SK-N-MC (cell line): ENCODE data around the gene GNPTAB.

ENCODE experiments used
- DNase-seq: peaks from one replicate; pipeline ENCODE4 v3.0.0-alpha.2; 2011; ENCODE audit warnings: low read depth, low spot score
- H3K27ac ChIP-seq: fragments of 200-600 bp; sonication (generic); 2 replicates; pipeline ENCODE4 v1.5.1; 2016; ENCODE audit warnings: mixed run types
- H3K36me3 ChIP-seq: fragments of 200-600 bp; sonication (generic); 2 replicates; pipeline ENCODE4 v1.6.1; 2017; ENCODE audit warnings: antibody characterized with exemption, low read length, mixed read lengths; ENCODE audit not compliant: insufficient read depth
- H3K4me3 ChIP-seq: fragments of 200-600 bp; sonication (generic); 2 replicates; pipeline ENCODE4 v1.5.1; 2016
- H3K9ac ChIP-seq: fragments of 200-600 bp; sonication (generic); 2 replicates; pipeline ENCODE4 v1.8.0; 2017; ENCODE audit warnings: mixed run types, mixed read lengths; ENCODE audit not compliant: insufficient read length
- H3K9me3 ChIP-seq: fragments of 200-600 bp; sonication (generic); 2 replicates; pipeline ENCODE4 v1.6.1; 2017; ENCODE audit warnings: low read depth, mild to moderate bottlenecking, antibody characterized with exemption, low read length, moderate library complexity, mixed read lengths
- EZH2 ChIP-seq: fragments of 200-600 bp; sonication (generic); IDR thresholded peaks from one replicate; pipeline ENCODE4 v1.6.1; 2017; ENCODE audit warnings: antibody characterized with exemption
- FOXP2 ChIP-seq: optimal IDR thresholded peaks from 2 replicates; pipeline ENCODE3; 2011; ENCODE audit warnings: mild to moderate bottlenecking, moderate library complexity; ENCODE audit not compliant: insufficient read depth; ENCODE audit errors: extremely low read length, control extremely low read depth
- POLR2AphosphoS5 ChIP-seq: IDR thresholded peaks from 2 replicates; pipeline ENCODE4 v1.6.1; 2012; ENCODE audit warnings: mild to moderate bottlenecking, low read depth, low read length, borderline replicate concordance

The GNPTAB gene

DNA sequence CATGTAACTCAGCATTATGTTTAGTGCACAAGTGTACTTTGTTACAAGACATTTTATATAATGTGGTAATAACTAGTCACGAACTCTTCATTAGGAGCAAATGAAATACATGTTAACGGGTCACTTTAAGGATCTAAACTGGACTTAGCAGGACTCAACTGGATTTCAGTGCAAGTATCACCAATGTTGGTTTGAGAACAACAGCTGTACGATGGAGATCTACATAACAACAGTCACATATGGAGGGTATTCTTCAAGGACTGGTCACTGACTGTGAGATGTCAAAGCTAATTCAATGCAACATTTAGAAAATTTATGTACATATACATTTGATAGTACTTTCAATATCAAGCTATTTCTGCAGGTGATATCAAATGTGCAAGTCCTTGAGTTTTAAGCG lies 69.0 kb downstream of the GNPTAB start:
- DNase-seq: no peak
- Histone ChIP-seq H3K27ac (no peak overlapping the region), H3K4me3 (no peak overlapping the region), H3K36me3 (peaks cover 8% of the 10 kb centered on the region), H3K9me3 (no peaks in the 10 kb centered on the region), H3K9ac (no peak overlapping the region)
- TF ChIP-seq POLR2AphosphoS5 (no peak), EZH2 (no peak), FOXP2 (no peak)

DNA sequence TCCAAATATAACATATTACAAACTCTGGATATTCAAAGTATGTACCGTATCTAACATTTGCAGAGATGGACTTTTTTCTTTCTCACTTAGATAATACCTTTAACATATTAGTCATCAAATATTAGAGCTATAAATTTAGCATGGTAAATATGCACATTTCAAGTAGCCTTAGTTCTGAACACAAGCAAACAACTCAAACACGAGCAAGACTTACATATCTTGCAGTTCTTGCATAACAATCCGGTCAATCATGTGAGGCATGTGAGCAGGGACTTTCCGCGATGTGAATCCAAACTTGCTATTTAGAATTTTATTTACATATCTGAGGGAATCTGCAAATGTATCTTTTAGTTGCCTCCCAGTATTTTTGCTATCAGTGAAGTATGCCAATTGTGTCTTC lies 69.4 kb downstream of the GNPTAB start:
- H3K4me3 ChIP-seq: no peak overlapping the region
- H3K9me3 ChIP-seq: no peaks in the 10 kb centered on the region
- H3K27ac ChIP-seq: no peak overlapping the region
- peaks cover 8% of the 10 kb centered on the region for H3K36me3 ChIP-seq
- H3K9ac ChIP-seq: no peak overlapping the region
- no peak for DNase-seq
- TF ChIP-seq EZH2 (no peak), FOXP2 (no peak), POLR2AphosphoS5 (no peak)

DNA sequence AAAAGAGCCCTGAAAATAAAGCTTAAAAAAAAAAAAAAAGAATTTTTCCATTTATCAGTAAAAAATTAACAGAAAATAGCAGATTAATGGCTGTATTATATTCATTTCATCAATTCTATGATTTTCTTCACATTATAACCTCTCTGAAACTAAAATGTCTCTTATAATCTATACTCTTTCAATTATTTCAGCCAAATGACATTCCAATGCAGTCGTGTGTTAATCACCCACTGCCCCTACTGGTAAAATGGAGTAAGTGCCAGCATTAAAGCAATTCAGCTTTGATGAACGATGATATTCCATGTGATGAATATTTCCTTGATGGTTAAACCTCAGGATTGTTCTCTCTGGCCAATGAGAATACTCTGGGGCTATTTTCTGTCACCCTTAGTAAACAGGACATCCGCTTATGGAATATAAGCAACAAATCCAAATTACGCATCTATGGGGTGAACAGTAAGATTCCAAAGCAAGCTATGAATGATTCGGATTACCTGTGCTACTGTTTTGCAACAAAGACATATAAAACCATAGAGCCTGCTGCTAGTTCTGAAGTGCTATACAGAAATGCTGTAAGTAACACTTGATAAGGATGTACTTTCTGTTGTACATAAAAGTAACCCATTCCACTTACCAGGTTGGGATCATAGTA lies 71.2 kb downstream of the GNPTAB start:
- peaks cover 8% of the 10 kb centered on the region for H3K36me3 ChIP-seq
- H3K4me3 ChIP-seq: no peak overlapping the region
- no peak overlapping the region for H3K27ac ChIP-seq
- no peaks in the 10 kb centered on the region for H3K9me3 ChIP-seq
- DNase-seq: no peak
- H3K9ac ChIP-seq: no peak overlapping the region
- no peak for TF ChIP-seq EZH2
- no peak for TF ChIP-seq POLR2AphosphoS5
- TF ChIP-seq FOXP2: no peak

DNA sequence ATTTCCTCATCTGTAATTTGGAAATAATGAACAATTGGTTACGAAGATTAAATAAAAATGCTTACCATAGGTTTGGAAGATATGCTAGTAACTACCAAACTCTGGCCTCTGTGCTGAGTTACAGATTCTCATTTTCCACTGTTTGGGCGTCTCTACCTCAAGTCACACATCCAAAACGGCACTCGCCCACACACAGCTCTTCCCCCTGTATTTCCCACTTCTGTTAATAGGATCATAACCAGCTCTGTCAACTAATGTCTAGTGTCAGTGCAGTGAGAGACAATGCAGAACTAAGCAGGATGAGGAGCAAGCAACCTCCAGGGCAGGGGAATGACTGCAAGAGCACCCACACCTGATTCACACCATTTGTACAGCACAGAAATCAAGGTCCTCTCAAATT lies 80.6 kb downstream of the GNPTAB start:
- Histone ChIP-seq H3K27ac (no peak overlapping the region), H3K9ac (no peak overlapping the region), H3K36me3 (peaks cover 24% of the 10 kb centered on the region; the same call in 1 of the 2 replicates), H3K9me3 (no peaks in the 10 kb centered on the region), H3K4me3 (no peak overlapping the region)
- no peak for DNase-seq
- TF ChIP-seq FOXP2 (no peak), EZH2 (no peak), POLR2AphosphoS5 (no peak)

DNA sequence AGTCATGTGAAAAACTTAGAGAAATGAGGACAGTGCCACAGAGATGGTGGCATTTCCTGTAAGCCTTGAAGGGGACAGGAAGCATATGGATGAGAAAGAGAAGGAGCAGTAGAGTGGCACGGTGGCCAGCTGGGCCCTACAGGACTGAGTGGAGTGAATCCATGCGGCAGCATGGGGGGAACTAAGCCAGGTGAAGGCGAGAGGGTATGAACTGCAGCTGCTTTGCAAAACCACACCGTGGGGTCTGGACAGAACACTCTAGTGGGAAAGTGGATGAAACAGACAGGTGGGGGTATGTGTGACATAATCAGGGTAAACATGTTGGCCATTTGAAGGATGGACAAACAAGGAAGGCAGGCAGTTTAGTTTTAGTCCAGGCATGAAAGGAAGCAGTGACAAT lies 81.1 kb downstream of the GNPTAB start:
- Histone ChIP-seq H3K4me3 (no peak overlapping the region), H3K36me3 (peaks cover 24% of the 10 kb centered on the region; the same call in 1 of the 2 replicates), H3K9ac (no peak overlapping the region), H3K27ac (no peak overlapping the region), H3K9me3 (no peaks in the 10 kb centered on the region)
- TF ChIP-seq FOXP2 (no peak), POLR2AphosphoS5 (no peak), EZH2 (no peak)
- no peak for DNase-seq

DNA sequence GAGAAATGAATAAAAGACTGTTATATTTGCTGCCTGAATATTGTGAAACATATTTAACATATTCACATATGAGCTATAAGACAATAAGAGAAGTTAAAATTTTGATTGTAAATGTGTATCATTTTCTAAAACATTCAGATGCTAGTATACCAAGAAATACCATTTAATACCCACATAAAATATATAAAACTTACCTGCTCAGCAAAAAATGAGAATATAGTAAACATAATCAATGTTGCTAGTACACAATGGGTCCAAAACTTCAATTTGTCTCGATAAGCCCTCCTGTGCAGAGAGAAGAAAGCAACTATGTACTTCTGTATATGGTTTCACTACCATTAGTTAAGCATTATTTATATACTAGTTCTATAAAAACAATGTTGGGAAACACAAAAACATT lies 81.9 kb downstream of the GNPTAB start:
- Histone ChIP-seq H3K4me3 (no peak overlapping the region), H3K27ac (no peak overlapping the region), H3K9ac (no peak overlapping the region), H3K36me3 (peaks cover 31% of the 10 kb centered on the region; the same call in 1 of the 2 replicates), H3K9me3 (no peaks in the 10 kb centered on the region)
- no peak for DNase-seq
- TF ChIP-seq EZH2: no peak

DNA sequence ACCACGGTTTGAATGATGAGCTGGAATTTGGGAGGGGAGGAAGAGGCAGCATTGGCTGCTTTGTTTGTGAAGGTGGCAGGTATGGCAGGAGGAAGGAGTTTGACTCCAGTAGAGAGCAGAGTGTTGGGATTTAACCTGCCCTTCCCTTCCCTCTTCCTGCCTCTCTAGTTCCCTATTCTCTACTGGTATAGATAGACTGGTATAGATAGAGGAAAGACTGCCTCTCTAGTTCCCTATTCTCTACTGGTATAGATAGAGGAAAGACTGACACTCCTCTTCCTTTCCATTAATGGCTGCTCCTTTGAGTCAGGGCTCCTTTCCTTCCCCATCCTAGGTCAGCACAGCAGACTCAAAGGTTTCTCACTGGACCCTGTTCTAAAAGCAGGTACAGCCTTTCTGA lies 83.1 kb downstream of the GNPTAB start:
- Histone ChIP-seq H3K27ac (no peak overlapping the region), H3K36me3 (peaks cover 36% of the 10 kb centered on the region; the same call in 1 of the 2 replicates), H3K9me3 (no peaks in the 10 kb centered on the region), H3K9ac (no peak overlapping the region), H3K4me3 (no peak overlapping the region)
- TF ChIP-seq EZH2 (no peak), FOXP2 (no peak), POLR2AphosphoS5 (no peak)
- no peak for DNase-seq

DNA sequence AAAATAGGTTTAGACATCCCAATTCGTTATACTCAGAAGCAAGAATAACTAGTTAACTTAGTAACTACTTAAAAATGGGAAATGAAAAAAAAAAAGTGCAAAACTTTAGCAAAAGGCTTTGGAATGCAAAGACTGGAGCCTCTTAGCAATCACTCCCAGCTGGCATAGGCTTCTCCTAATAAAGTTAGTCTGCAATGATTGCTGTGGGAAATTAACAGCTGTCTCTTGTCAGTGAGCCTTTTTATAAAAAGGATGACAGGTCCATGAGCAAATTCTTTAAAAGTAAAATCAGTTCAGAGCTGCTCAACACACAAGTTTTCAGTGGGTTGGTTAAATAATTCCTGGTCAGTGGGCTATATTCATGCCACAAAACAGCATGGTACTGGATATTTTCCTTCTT lies 84.1 kb downstream of the GNPTAB start:
- H3K36me3 ChIP-seq: peaks cover 36% of the 10 kb centered on the region; the same call in 1 of the 2 replicates
- no peak for TF ChIP-seq FOXP2
- TF ChIP-seq EZH2: no peak
- no peak for TF ChIP-seq POLR2AphosphoS5

DNA sequence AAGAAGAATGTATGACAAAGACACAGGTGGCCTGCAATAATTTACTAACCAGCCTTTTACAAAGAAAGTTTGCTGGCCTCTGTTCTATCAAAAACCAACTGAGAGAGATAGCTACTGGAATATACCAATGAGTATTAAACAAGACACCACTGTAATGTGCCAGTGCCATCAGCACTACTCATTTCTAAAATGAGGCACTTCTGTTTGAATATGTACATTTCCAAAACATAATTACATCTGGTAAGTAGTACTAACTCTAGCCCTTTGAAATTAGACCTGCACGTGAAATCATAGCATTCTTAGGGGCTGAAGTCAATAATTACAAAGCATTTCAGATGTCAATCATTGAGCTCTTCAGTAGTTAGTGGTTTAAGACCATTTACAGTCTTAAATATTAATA lies 84.6 kb downstream of the GNPTAB start:
- Histone ChIP-seq H3K9me3 (no peaks in the 10 kb centered on the region), H3K36me3 (peaks cover 36% of the 10 kb centered on the region; the same call in 1 of the 2 replicates), H3K9ac (no peak overlapping the region), H3K27ac (no peak overlapping the region), H3K4me3 (no peak overlapping the region)
- no peak for TF ChIP-seq FOXP2
- no peak for TF ChIP-seq EZH2
- no peak for TF ChIP-seq POLR2AphosphoS5
- DNase-seq: no peak

More for the DNA sequence above, 84.1 kb downstream of the GNPTAB start:
- Histone ChIP-seq H3K9me3 (no peaks in the 10 kb centered on the region), H3K4me3 (no peak overlapping the region), H3K9ac (no peak overlapping the region), H3K27ac (no peak overlapping the region)
- no peak for DNase-seq
